ENCODE results near the gene COX7A1.

DNA sequence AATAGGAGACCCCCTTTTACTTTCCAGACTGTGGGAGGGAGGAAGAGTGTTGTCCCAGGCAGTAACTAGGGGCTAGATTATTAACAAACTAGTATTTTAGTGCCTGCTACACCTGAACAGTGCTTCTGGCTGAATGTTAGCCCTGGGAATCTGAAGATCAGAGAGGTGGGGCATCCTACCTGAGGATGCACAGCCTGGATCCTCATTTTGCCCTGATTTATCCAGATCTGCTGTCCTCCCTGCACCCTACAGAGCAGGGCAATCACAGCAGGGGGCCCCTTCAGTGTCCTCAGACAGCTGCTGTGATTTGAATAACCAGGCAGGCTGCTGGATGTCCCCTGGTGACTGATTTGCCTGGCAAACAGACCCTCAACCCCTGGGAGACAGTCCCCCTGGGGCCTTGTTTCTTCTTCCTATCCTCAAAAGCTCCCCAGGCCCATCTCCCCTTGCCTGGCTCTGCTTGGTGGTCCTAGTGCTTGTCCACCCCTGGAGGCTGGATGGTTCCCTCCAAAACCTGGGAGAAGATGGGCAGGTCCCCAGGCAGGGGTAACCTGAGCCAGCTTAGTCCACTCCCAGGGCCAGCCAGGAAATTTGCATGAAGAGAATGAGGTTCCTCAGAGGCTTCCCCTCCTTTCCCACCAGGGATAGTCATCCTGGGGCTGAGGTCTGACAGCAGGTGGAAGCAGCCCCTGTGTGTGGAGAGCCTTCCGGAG lies 41.6 kb downstream of the COX7A1 start, which contains the start of gene OVOL3:
- TF ChIP-seq, protein P1, sequence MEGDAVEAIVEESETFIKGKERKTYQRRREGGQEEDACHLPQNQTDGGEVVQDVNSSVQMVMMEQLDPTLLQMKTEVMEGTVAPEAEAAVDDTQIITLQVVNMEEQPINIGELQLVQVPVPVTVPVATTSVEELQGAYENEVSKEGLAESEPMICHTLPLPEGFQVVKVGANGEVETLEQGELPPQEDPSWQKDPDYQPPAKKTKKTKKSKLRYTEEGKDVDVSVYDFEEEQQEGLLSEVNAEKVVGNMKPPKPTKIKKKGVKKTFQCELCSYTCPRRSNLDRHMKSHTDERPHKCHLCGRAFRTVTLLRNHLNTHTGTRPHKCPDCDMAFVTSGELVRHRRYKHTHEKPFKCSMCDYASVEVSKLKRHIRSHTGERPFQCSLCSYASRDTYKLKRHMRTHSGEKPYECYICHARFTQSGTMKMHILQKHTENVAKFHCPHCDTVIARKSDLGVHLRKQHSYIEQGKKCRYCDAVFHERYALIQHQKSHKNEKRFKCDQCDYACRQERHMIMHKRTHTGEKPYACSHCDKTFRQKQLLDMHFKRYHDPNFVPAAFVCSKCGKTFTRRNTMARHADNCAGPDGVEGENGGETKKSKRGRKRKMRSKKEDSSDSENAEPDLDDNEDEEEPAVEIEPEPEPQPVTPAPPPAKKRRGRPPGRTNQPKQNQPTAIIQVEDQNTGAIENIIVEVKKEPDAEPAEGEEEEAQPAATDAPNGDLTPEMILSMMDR (conservative IDR thresholded peaks at IDR 0.05; ENCODE audit: low read length): no peak
- no peak for TF ChIP-seq EZH2phosphoT487 (IDR thresholded peaks at IDR 0.05; ENCODE audit: borderline replicate concordance)
